GM13976 (cell line): ENCODE results near the gene ARHGAP26.

Experiments
- DNase-seq: peaks from one replicate; pipeline ENCODE4 v3.0.0; 2012; ENCODE audit warnings: low spot score
- CTCF ChIP-seq: IDR thresholded peaks from 2 replicates; pipeline ENCODE4 v1.5.1; 2012; ENCODE audit warnings: borderline replicate concordance, mild to moderate bottlenecking; ENCODE audit not compliant: insufficient read depth; ENCODE audit errors: extremely low read depth, missing control alignments, control extremely low read depth
- in situ Hi-C: fragments of 300-500 bp; cut with MboI; formaldehyde crosslinking; loops from one replicate; pipeline ENCODE4 v1.12.0; 2022; ENCODE audit warnings: low sequenced_read_pairs, mixed read lengths, inconsistent platforms; ENCODE audit not compliant: unreplicated experiment

The ARHGAP26 gene

GRCh38 chr5:142740474-142741242 is 29.5 kb upstream of the ARHGAP26 start:
- TF ChIP-seq CTCF = no peak
- in situ Hi-C loops = no loop called here
- no peak for DNase-seq

DNA sequence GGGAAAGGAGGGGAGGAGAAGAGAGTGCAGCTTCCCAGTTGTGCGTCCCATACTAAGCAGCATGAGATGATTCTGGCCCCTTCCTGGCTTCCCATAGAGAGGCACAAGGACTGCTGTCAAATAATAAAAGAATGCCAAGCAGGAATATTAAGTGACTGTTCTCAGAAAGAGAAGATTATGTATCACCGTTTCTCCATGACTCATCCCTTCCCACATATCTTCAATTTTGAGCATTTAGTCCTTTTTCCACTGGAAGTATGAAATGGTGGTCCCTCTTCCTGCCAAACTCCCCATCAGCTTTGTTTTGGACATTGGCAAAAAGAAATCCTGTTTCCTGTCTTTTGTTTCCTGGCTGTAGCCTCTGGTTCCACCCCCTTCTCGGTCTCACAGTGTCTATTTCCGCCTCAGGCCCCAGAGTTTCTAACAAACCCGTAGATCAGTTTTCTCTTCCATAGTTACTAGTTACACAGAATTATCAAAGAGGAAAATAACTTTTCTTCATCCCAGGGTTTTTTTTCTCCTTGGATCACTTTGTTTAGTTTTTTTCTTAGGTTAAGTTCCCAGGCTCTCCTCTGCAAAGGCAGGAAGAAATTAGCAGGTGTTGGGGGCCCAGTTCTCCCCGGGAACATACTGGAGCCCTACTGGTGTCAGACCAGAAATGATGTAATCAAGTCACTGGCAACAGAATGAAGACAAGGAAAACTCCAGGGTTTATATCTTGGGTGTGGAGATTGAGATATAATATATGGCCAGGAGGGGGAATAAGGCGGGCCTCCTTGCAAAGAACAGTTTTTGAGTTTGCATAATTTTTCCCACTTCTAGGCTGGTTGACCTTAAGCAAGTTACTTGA is 26.4 kb upstream of the ARHGAP26 start:
- no peak for TF ChIP-seq CTCF
- in situ Hi-C loops = no loop called here
- no peak for DNase-seq

- in situ Hi-C loops = no loop called here
- TF ChIP-seq CTCF = no peak
Measured at GRCh38 chr5:142745268-142745667, 24.9 kb upstream of the ARHGAP26 start.

DNA sequence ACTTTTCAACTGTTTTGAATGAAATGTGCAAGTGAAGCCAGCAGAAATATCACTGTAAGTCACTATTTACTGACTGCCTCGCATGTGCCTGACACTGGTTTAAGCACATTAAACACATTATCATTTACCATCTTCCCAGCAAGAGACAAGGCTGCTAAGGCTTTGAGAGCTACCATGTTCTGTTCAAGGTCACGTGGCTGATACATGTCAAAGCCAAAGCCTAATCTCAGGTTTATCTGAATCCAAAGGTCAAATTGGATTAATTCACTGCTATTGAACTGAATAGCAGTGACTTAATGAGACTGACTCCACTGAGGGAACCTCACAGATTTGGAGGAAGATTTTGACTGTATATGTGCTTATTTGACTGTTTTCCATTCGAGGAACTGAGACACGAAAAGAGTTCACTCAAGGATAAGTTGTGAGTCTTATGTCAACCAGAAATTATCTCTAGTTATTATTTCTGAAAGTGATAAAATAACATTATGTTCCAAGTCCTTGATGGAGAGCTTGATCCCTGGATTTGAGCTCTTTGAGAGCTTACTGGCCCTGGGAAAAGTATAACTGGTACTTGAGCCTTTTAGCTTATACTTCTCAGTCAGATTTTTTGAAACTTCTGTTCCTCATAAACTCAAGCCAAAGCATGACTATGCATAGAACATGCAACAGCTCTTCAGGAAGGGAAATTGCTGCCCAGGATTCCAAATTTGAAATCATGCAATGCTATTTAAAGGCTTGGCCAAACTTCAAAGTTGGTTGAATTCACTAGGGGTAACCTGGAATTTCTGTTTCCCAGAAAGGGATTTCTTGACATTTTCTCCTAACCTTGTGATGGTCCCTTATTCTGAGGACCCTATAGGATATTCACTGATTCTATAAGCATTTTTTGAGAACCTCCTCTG is 23.4 kb upstream of the ARHGAP26 start:
- no peak for DNase-seq
- in situ Hi-C loops = no loop called here
- no peak for TF ChIP-seq CTCF

More at GRCh38 chr5:142745268-142745667, 24.9 kb upstream of the ARHGAP26 start:
- no peak for DNase-seq

DNA sequence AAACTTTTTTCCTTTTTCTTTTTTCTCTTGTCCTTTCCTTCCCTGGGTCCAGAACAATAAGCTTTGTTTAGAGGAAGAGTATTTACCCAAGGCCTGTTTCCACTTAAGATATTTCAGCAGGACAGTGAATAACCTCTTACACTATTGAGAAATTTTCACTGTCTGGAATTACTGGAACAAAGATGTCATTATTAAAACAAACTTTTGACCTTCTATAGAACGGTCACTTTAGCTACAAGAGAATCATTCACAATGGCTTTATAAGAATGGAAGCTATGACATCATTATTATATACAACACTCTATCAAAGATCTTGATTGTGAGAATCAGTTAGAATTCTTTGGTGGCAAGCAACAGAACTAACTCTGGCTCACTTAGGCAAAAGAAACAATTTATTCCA is 22.0 kb upstream of the ARHGAP26 start:
- no peak for DNase-seq
- in situ Hi-C loops = no loop called here
- TF ChIP-seq CTCF = no peak
